ENCODE data around the gene ZNF740.

The ZNF740 gene

GRCh38 chr12:53143355-53143754, 37.2 kb upstream of the ZNF740 start:
- Histone ChIP-seq H3K4me3 (ENCODE audit: low read length) (no peak overlapping the region), H3K4me2 (ENCODE audit: low read length) (no peak overlapping the region), H3K79me2 (ENCODE audit: control insufficient read depth, low read length) (no peaks in the 10 kb centered on the region), H3K27me3 (ENCODE audit: control insufficient read depth, low read length) (no peaks in the 10 kb centered on the region), H3F3A (ENCODE audit: control insufficient read depth, insufficient read depth) (peaks cover 8% of the 10 kb centered on the region), H4K20me1 (ENCODE audit: control insufficient read depth, insufficient read depth, low read depth, low read length) (no peaks in the 10 kb centered on the region), H3K9me2 (replicated peaks; ENCODE audit: control insufficient read depth, low read length) (no peaks in the 10 kb centered on the region), H3K9me3 (ENCODE audit: control insufficient read depth, insufficient read depth, low read length) (no peaks in the 10 kb centered on the region), H3K36me3 (ENCODE audit: control insufficient read depth, low read length) (no peaks in the 10 kb centered on the region), H3K4me1 (ENCODE audit: control insufficient read depth, low read length) (no peaks in the 10 kb centered on the region), H3K27ac (ENCODE audit: low read depth, low read length) (no peak overlapping the region)
- TF ChIP-seq CTCF (IDR thresholded peaks at IDR 0.05; ENCODE audit: low read depth, low read length, poor library complexity, severe bottlenecking) (no peak), EZH2phosphoT487 (IDR thresholded peaks at IDR 0.05; ENCODE audit: borderline replicate concordance, low read length) (no peak)

DNA sequence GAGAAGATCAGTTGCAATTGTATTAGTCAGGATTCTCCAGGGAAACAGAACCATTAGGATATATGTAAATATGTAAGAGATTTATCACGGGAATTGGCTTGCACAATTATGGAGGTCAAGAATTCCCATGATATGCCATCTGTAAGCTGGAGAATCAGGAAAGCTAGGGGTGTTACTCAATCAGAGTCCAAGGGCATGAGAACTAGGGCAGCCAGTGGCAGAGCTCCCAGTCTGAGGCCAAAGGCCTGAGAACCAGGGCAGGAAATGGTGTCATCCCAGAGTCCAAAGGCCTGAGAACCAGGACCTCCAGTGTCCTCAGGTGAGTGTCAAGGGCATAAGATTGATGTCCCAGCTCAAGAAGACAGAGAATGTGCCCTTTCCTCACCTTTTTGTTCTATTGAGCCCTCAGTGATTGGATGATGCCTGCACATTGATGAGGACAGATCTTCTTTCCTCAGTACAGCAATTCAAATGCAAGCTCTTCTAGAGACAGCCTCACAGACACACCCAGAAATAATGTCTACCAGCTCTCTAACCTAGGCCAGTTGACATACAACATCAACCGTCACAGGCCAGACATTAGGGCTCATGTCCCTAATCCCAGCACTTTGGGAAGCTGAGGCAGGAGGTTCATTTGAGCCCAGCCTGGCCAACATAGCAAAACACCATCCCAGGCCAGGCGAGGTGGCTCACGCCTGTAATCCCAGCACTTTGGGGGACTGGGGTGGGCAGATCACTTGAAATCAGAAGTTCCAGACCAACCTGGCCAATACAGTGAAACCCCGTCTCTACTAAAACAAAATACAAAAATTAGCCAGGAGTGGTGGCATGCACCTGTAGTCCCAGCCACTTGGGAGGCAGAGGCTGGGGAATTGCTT, 34.9 kb upstream of the ZNF740 start:
- TF ChIP-seq EZH2phosphoT487 (IDR thresholded peaks at IDR 0.05; ENCODE audit: borderline replicate concordance, low read length) (no peak), CTCF (IDR thresholded peaks at IDR 0.05; ENCODE audit: low read depth, low read length, poor library complexity, severe bottlenecking) (no peak)
- Histone ChIP-seq H3K27me3 (ENCODE audit: control insufficient read depth, low read length) (no peaks in the 10 kb centered on the region), H3K4me3 (ENCODE audit: low read length) (no peak overlapping the region), H4K20me1 (ENCODE audit: control insufficient read depth, insufficient read depth, low read depth, low read length) (no peaks in the 10 kb centered on the region), H3K79me2 (ENCODE audit: control insufficient read depth, low read length) (no peaks in the 10 kb centered on the region), H3K27ac (ENCODE audit: low read depth, low read length) (no peak overlapping the region), H3F3A (ENCODE audit: control insufficient read depth, insufficient read depth) (peaks cover 8% of the 10 kb centered on the region), H3K9me2 (replicated peaks; ENCODE audit: control insufficient read depth, low read length) (no peaks in the 10 kb centered on the region), H3K4me2 (ENCODE audit: low read length) (no peak overlapping the region), H3K9me3 (ENCODE audit: control insufficient read depth, insufficient read depth, low read length) (no peaks in the 10 kb centered on the region), H3K4me1 (ENCODE audit: control insufficient read depth, low read length) (no peaks in the 10 kb centered on the region), H3K36me3 (ENCODE audit: control insufficient read depth, low read length) (no peaks in the 10 kb centered on the region)

DNA sequence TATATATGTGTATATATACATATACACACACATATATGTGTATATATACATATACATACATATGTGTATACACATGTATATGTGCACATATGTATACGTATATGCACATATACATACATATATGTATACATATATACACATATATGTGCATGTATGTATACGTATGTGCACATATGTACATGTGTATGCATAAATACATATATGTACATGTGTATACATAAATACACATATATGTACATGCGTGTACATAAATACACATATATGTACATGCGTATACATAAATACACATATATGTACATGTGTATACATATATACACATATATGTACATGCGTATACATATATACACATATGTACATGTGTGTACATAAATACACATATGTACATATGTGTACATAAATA, 33.3 kb upstream of the ZNF740 start:
- Histone ChIP-seq H3K4me2 (ENCODE audit: low read length) (no peak overlapping the region), H3K4me3 (ENCODE audit: low read length) (no peak overlapping the region), H3K79me2 (ENCODE audit: control insufficient read depth, low read length) (no peaks in the 10 kb centered on the region), H3K27me3 (ENCODE audit: control insufficient read depth, low read length) (0 out of 2 replicates have a peak, but pooled peaks cover 3% of the 10 kb centered on the region), H3K9me3 (ENCODE audit: control insufficient read depth, insufficient read depth, low read length) (no peaks in the 10 kb centered on the region), H3K4me1 (ENCODE audit: control insufficient read depth, low read length) (no peaks in the 10 kb centered on the region), H4K20me1 (ENCODE audit: control insufficient read depth, insufficient read depth, low read depth, low read length) (no peaks in the 10 kb centered on the region), H3K27ac (ENCODE audit: low read depth, low read length) (no peak overlapping the region), H3K9me2 (replicated peaks; ENCODE audit: control insufficient read depth, low read length) (no peaks in the 10 kb centered on the region), H3F3A (ENCODE audit: control insufficient read depth, insufficient read depth) (peaks cover 8% of the 10 kb centered on the region), H3K36me3 (ENCODE audit: control insufficient read depth, low read length) (no peaks in the 10 kb centered on the region)
- TF ChIP-seq CTCF (IDR thresholded peaks at IDR 0.05; ENCODE audit: low read depth, low read length, poor library complexity, severe bottlenecking): no peak
- TF ChIP-seq EZH2phosphoT487 (IDR thresholded peaks at IDR 0.05; ENCODE audit: borderline replicate concordance, low read length): no peak

All from DOHH2 (cell line).